GM12891 (cell line): ENCODE results near the gene FCRL2.
"Not testable (repeated sequence)": the region's sequence is repeated elsewhere in the genome, so short reads cannot be mapped to it uniquely, and the experiment has no call there.

Source experiments
- DNase-seq: peaks from one replicate; pipeline ENCODE4 v3.0.0; 2011; ENCODE audit warnings: low spot score; ENCODE audit not compliant: insufficient read length
- FAIRE-seq: peaks from 2 replicates; lab custom pipeline; 2011; peaks lifted over from hg19 to GRCh38; lab: Jason Lieb, UNC
- PAX5 ChIP-seq: IDR thresholded peaks from 2 replicates; pipeline ENCODE4 v1.6.1; 2011; ENCODE audit warnings: low read length, moderate library complexity, mild to moderate bottlenecking; ENCODE audit not compliant: insufficient read depth, severe bottlenecking
- POLR2A ChIP-seq: IDR thresholded peaks from 2 replicates; pipeline ENCODE4 v1.6.1; 2011; ENCODE audit warnings: low read depth, low read length, control low read depth
- POLR2AphosphoS5 ChIP-seq: IDR thresholded peaks from 2 replicates; pipeline ENCODE4 v1.6.1; 2011; ENCODE audit warnings: low read depth, low read length, control low read depth
- POU2F2 ChIP-seq: IDR thresholded peaks from 2 replicates; pipeline ENCODE4 v1.6.1; 2011; ENCODE audit warnings: low read depth, mild to moderate bottlenecking, control low read depth, low read length, moderate library complexity
- SPI1 ChIP-seq: IDR thresholded peaks from 2 replicates; pipeline ENCODE4 v1.6.1; 2011; ENCODE audit warnings: low read depth, low read length, control low read depth
- TAF1 ChIP-seq: IDR thresholded peaks from 2 replicates; pipeline ENCODE4 v1.6.1; 2011; ENCODE audit warnings: low read depth, low read length, control low read depth

FCRL2 gene

GRCh38 chr1:157758018-157758417, 18.9 kb downstream of the FCRL2 start:
- DNase-seq (no peak), FAIRE-seq (no peak)
- no peak for TF ChIP-seq TAF1
- TF ChIP-seq PAX5 = no peak
- no peak for TF ChIP-seq SPI1
- no peak for TF ChIP-seq POU2F2
- no peak for TF ChIP-seq POLR2AphosphoS5
- no peak for TF ChIP-seq POLR2A

- TF ChIP-seq POLR2A = no peak
- TF ChIP-seq PAX5 = no peak
- no peak for TF ChIP-seq POLR2AphosphoS5
- TF ChIP-seq TAF1 = no peak
- TF ChIP-seq POU2F2 = no peak
- no peak for TF ChIP-seq SPI1
- FAIRE-seq (no peak), DNase-seq (no peak)
Observed at GRCh38 chr1:157753611-157754010, 23.3 kb downstream of the FCRL2 start.

DNA sequence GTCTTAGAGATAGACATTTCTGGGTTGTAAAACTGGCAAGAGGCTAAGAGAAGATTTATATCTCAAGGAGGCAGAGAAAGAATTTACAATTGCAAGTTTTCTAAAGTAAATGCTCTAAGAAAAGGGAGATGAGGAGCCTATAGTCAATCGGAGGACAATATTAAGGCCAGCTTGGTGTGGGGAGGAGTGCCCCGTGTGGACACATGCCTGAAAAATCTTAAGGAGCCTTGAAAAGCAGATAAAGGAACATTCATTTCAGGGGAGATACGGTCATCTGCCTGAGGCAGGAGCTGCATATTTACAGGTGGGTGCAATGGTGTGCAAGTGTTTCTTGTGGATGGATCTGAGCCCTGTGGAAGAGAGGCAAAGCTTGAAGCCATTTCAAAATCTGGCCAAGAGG, 25.6 kb downstream of the FCRL2 start:
- no peak for FAIRE-seq
- no peak for TF ChIP-seq PAX5
- TF ChIP-seq POLR2A = no peak
- no peak for TF ChIP-seq TAF1
- no peak for TF ChIP-seq POU2F2
- no peak for TF ChIP-seq POLR2AphosphoS5
- no peak for TF ChIP-seq SPI1
- DNase-seq = no peak

GRCh38 chr1:157748262-157748817, 28.6 kb downstream of the FCRL2 start:
- no peak for TF ChIP-seq TAF1
- TF ChIP-seq PAX5 = no peak
- TF ChIP-seq POU2F2 = no peak
- no peak for TF ChIP-seq SPI1
- no peak for TF ChIP-seq POLR2AphosphoS5
- no peak for TF ChIP-seq POLR2A
- FAIRE-seq = no peak
- no peak for DNase-seq

DNA sequence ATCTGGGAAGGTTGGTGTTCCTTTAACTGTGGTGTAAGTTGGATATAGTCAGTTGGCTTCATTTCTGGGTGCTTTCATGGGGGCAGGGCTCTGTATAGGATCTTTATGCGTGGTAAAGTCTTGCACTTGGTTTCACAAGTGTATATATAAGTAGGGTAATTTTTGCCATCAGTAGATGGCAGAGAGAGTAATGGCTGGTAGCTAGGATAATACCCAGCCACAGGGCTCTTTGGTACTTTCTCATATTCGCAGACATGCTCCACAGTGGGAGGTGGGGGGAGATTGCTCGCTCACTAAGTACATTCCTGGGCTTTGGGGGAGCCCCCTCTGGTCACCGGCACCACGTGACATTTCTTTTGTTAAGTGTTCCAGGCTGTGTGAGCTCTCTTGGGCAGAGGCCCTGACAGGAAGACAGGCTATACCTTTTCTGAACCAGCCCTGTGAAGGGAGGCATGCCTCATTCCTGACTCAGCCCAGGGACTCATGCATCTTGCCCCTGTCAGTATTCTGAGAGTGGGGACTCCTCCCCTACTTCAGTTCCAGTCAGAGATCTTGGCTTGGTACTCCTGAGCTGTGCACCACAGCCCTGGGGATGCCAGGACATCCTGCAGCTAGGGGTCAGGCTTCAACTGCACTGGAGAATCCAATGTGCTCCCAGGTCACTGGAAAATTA, 37.6 kb downstream of the FCRL2 start:
- no peak for DNase-seq
- TF ChIP-seq POLR2A = no peak
- no peak for TF ChIP-seq POLR2AphosphoS5
- no peak for TF ChIP-seq POU2F2
- FAIRE-seq = no peak

DNA sequence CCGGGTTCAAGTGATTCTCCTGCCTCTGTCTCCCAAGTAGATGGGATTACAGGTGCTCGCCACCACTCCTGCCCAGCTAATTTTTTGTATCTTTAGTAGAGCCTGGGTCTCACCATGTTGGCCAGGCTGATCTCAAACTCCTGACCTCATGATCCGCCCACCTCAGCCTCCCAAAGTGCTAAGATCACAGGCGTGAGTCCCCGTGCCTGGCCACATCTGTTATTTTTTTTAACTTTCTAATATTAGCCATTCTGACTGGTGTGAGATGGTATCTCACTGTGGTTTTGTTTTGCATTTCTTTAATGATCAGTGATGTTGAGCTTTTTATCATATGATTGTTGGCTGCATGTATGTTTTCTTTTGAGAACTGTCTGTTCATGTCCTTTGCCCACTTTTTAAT, 40.9 kb downstream of the FCRL2 start:
- FAIRE-seq, DNase-seq: not testable (repeated sequence)

GRCh38 chr1:157734321-157734720, 42.6 kb downstream of the FCRL2 start:
- no peak for FAIRE-seq
- TF ChIP-seq POLR2A (no peak), POLR2AphosphoS5 (no peak), TAF1 (no peak), PAX5 (no peak)
- no peak for DNase-seq

GRCh38 chr1:157732755-157733154, 44.2 kb downstream of the FCRL2 start:
- no peak for FAIRE-seq
- no peak for DNase-seq
- TF ChIP-seq POLR2A (no peak), POU2F2 (no peak), POLR2AphosphoS5 (no peak), PAX5 (no peak), SPI1 (no peak), TAF1 (no peak)

DNA sequence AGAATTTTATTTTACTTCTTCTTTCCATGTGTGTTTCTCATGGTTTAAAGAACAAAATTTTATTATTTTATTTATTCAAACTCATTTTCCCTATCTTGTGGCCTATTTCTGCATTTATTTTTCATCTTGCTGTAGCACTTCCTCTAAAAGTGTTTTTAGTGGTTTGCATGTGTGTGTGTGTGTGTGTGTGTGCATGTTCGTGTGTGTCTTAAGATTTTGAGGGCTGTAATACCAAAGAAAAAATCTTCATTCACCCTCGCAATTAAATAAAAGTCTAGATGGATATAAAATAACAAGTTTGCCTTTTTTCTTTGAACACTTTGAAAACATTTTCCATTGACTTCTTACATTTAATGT, 51.7 kb downstream of the FCRL2 start:
- DNase-seq (no peak), FAIRE-seq (no peak)
- TF ChIP-seq POU2F2 (no peak), SPI1 (peak; percentile 56; the same call in 1 of the 2 replicates)

- TF ChIP-seq POLR2AphosphoS5 (no peak), SPI1 (no peak), POU2F2 (no peak), POLR2A (no peak), PAX5 (no peak), TAF1 (no peak)
- no peak for DNase-seq
- no peak for FAIRE-seq
Observed at GRCh38 chr1:157724537-157725220, 52.3 kb downstream of the FCRL2 start.
